NCI-H2029 treated with DMSO at 0.1 percent for 48 hours (cell line): ENCODE measurements around the gene NPR2.

ENCODE experiments used
- DNase-seq: peaks from one replicate; lab custom pipeline; 2025; lab: John Stamatoyannopoulos, UW

NPR2 gene

GRCh38 chr9:35858458-35858857, 67.1 kb downstream of the NPR2 start:
- no peak for DNase-seq
